GM10266 (cell line): ENCODE measurements around the gene VTI1A.

Experiments
- DNase-seq: peaks from one replicate; pipeline ENCODE4 v3.0.0; 2012; ENCODE audit errors: extremely low spot score
- TF ChIP-seq, protein P1 (sequence below): IDR thresholded peaks from 2 replicates; pipeline ENCODE4 v1.5.1; 2012; ENCODE audit warnings: mild to moderate bottlenecking, low read depth; ENCODE audit not compliant: control insufficient read depth, insufficient read depth; ENCODE audit errors: missing control alignments

Gene VTI1A

GRCh38 chr10:112434988-112435619 is 11.9 kb upstream of the VTI1A start:
- TF ChIP-seq, protein P1, sequence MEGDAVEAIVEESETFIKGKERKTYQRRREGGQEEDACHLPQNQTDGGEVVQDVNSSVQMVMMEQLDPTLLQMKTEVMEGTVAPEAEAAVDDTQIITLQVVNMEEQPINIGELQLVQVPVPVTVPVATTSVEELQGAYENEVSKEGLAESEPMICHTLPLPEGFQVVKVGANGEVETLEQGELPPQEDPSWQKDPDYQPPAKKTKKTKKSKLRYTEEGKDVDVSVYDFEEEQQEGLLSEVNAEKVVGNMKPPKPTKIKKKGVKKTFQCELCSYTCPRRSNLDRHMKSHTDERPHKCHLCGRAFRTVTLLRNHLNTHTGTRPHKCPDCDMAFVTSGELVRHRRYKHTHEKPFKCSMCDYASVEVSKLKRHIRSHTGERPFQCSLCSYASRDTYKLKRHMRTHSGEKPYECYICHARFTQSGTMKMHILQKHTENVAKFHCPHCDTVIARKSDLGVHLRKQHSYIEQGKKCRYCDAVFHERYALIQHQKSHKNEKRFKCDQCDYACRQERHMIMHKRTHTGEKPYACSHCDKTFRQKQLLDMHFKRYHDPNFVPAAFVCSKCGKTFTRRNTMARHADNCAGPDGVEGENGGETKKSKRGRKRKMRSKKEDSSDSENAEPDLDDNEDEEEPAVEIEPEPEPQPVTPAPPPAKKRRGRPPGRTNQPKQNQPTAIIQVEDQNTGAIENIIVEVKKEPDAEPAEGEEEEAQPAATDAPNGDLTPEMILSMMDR, result peak; percentile 19
- DNase-seq, result no peak

GRCh38 chr10:112438356-112438755 is 8.7 kb upstream of the VTI1A start:
- TF ChIP-seq, protein P1, result no peak

DNA sequence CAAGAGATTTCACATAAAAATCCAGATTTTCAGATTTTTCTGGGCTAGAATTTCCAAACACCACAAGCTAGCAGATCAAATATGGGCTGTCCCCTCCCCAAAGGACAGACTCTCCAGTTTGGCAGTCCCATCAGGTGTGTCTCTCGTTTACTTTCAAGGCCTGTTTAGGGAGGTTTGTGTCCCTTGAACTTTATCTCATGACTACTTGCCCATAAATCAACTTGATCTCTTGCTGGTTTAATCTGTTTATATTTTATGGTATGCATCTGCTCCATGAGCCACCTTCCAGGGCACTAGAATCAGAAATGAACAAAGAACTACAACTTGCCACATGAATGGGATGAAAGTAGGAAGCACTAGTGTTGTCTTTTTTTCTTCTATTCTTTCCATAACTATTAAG is 5.5 kb upstream of the VTI1A start:
- no peak for DNase-seq
- TF ChIP-seq, protein P1, result no peak

More at GRCh38 chr10:112438356-112438755, 8.7 kb upstream of the VTI1A start:
- no peak for DNase-seq

DNA sequence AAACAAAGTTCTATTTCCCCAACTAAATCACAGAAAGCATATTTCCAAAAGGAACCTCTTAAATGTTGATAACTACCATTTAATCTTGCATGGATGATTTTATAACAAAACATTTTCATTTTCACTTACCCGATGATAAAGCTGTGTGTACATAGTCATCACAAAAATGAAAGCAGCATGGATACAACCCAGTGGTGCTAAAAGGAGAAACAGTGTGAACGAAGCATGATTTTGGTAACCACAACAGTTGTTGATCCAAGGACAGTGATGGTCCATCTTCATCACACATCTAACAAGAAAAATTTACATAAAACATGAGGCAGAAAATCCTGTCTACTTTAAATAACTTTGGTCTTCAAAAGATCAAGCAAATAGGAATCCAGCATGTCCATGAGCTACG is 5.0 kb upstream of the VTI1A start:
- no peak for DNase-seq
- TF ChIP-seq, protein P1, result no peak

DNA sequence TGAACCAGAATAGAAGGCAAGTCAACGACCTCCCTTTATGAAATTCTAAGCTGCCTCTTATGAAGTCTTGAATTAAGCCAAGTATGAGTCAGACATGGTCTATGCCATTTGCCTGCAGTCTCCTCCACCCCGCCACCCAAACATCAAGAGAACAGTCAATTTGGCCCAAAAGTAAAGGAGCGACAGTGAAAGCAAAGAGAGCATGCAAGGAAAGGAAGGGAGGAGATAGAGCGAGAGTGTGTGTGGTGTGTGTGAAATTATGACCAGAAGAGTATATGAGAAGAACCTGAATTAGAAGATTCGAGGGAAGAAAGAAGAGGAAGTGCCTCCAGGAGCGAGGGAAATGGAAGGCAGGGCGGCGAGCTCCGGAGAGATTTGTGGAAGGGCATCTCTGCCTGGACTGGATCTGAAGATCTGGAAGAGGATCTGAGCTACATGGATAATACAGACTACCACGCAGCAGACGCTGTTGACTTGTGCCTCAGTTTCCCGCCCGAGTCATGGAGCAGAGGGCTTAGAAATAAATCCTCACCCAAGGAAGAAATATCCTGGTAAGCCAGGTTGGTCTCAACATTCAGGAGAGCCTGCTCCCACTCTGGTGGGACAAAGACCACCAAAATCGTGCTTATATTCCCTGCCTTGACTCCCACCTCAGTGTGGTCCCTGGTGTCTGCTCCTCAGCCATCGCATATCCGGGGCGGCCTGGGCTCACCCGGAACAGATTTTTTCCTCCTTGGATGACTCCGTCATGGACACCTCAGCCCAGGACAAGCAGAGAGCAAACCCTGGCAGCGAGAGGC is 760 bp upstream of the VTI1A start:
- TF ChIP-seq, protein P1, result no peak
- DNase-seq, result no peak

DNA sequence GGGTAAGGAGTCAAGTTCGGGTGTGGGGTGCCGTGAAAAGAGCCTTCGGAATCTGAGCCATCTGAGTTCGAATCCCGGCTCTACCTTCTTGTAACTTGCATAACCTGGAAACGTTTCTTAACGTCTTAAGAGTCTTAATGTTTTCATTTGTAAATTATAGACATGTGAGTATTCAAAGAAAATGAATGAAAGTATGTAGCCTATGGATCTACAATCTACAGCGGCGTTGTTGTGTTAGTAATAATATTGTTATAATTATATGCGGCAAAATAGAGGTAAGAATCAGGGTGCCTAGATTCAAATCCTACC is 559 bp downstream of the VTI1A start:
- no peak for DNase-seq
- TF ChIP-seq, protein P1, result no peak

DNA sequence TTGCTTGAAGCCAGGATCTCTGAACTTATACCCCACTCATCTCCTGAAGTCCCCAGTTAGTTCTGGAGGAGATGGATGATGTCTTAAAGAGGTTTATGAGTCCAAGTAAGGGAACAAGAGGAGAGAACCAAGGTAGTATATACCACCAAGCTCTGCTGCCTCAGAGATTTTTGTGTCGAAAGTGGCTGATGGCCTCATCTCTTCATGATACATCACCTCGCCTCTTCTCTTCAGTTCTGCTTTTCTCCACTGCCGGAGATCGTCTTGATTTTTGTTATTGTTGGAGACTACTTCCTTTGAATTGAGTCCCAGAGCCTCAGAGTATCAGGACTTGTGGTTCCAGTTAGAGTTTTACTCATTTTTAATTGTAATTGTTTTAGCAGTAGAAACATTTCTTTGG is 1.9 kb downstream of the VTI1A start:
- TF ChIP-seq, protein P1, result no peak
- DNase-seq, result no peak
